Ureter (tissue), 1 donor: Measurements from ENCODE around the gene DHH. TPM values are rescaled to one million over a fixed set of nuclear protein-coding genes. Genes with fewer than 3 reads are reported as not detected.

Experiments used
- total RNA-seq: library from RNA; stranded (reverse); gene quantifications from one replicate; pipeline ENCODE4 v1.2.4, GENCODE V29; 2023
- donor health status: DM: yes; HTN: yes; CAD: no.

Gene DHH
- total RNA-seq, 1 donor from 2014 or later = 0.70 TPM

Other genes starting within 250 kb of the DHH start
- 71.7 TPM for gene DDX23, start 242.6 kb downstream of the DHH start, total RNA-seq
- 1.9 TPM for gene RND1, start 228.9 kb downstream of the DHH start, total RNA-seq
- gene FKBP11, start 169.3 kb downstream of the DHH start, total RNA-seq = 24.9 TPM
- 164 TPM for gene ARF3, start 137.3 kb downstream of the DHH start, total RNA-seq
- gene WNT10B, start 123.1 kb downstream of the DHH start, total RNA-seq = 2.0 TPM
- gene WNT1, start 116.5 kb downstream of the DHH start, total RNA-seq = not detected
- gene DDN, start 95.4 kb downstream of the DHH start, total RNA-seq = 0.10 TPM
- gene PRKAG1, start 76.0 kb downstream of the DHH start, total RNA-seq = 72.6 TPM
- 115 TPM for gene KMT2D, start 34.0 kb downstream of the DHH start, total RNA-seq
- not detected for gene RHEBL1, start 24.8 kb downstream of the DHH start, total RNA-seq
- 85.7 TPM for gene LMBR1L, start 16.0 kb upstream of the DHH start, total RNA-seq
- gene TUBA1B, start 36.6 kb upstream of the DHH start, total RNA-seq = 496 TPM
- 107 TPM for gene TUBA1A, start 94.3 kb upstream of the DHH start, total RNA-seq
- gene TUBA1C, start 170.3 kb upstream of the DHH start, total RNA-seq = 201 TPM
- 1.7 TPM for gene PRPH, start 200.3 kb upstream of the DHH start, total RNA-seq
- gene TROAP, start 228.5 kb upstream of the DHH start, total RNA-seq = 1.3 TPM
- not detected for gene C1QL4, start 242.4 kb upstream of the DHH start, total RNA-seq